ENCODE measurements around the gene TRPV4.

The TRPV4 gene

GRCh38 chr12:109879351-109880042, 46.3 kb upstream of the TRPV4 start:
- Histone ChIP-seq H3K36me3 (ENCODE audit: insufficient read depth) (no peaks in the 10 kb centered on the region), H3K4me2 (peak overlapping the region; percentile 97), H2AFZ (ENCODE audit: low read depth) (peak overlapping the region; percentile 30; the same call in 1 of the 2 replicates), H3K4me1 (ENCODE audit: low read depth, poor library complexity, severe bottlenecking) (peaks cover 47% of the 10 kb centered on the region), H3K27me3 (ENCODE audit: insufficient read depth, low read depth) (no peaks in the 10 kb centered on the region), H4K20me1 (ENCODE audit: insufficient read depth) (no peaks in the 10 kb centered on the region), H3K79me2 (ENCODE audit: insufficient read depth, low read depth) (peaks cover 29% of the 10 kb centered on the region; the same call in 1 of the 2 replicates), H3K9ac (peak overlapping the region; percentile 46; the same call in 1 of the 2 replicates), H3K4me3 (IDR thresholded peaks at IDR 0.05; ENCODE audit: insufficient read depth, low read depth, low read length) (no peak overlapping the region), H3K27ac (no peak overlapping the region)
- TF ChIP-seq CTCF (conservative IDR thresholded peaks at IDR 0.05; ENCODE audit: low read depth, low read length), result no peak

- peak overlapping the region; percentile 97; the same call in 1 of the 2 replicates for H3K4me2 ChIP-seq
- H4K20me1 ChIP-seq (ENCODE audit: insufficient read depth), result no peaks in the 10 kb centered on the region
- H3K4me1 ChIP-seq (ENCODE audit: low read depth, poor library complexity, severe bottlenecking), result peaks cover 55% of the 10 kb centered on the region
- no peak overlapping the region for H3K27ac ChIP-seq
- no peaks in the 10 kb centered on the region for H3K36me3 ChIP-seq (ENCODE audit: insufficient read depth)
- no peak overlapping the region for H2AFZ ChIP-seq (ENCODE audit: low read depth)
- no peaks in the 10 kb centered on the region for H3K27me3 ChIP-seq (ENCODE audit: insufficient read depth, low read depth)
- TF ChIP-seq CTCF (conservative IDR thresholded peaks at IDR 0.05; ENCODE audit: low read depth, low read length), result no peak
- H3K9ac ChIP-seq, result no peak overlapping the region; the same call in 1 of the 2 replicates
- H3K4me3 ChIP-seq (IDR thresholded peaks at IDR 0.05; ENCODE audit: insufficient read depth, low read depth, low read length), result no peak overlapping the region
- H3K79me2 ChIP-seq (ENCODE audit: insufficient read depth, low read depth), result peaks cover 29% of the 10 kb centered on the region; the same call in 1 of the 2 replicates
Observed at GRCh38 chr12:109878749-109879148, 45.6 kb upstream of the TRPV4 start.

GRCh38 chr12:109878247-109878625, 45.0 kb upstream of the TRPV4 start:
- Histone ChIP-seq H2AFZ (ENCODE audit: low read depth) (no peak overlapping the region), H3K27ac (no peak overlapping the region), H3K9ac (no peak overlapping the region), H3K4me3 (IDR thresholded peaks at IDR 0.05; ENCODE audit: insufficient read depth, low read depth, low read length) (no peak overlapping the region), H3K27me3 (ENCODE audit: insufficient read depth, low read depth) (no peaks in the 10 kb centered on the region), H3K4me1 (ENCODE audit: low read depth, poor library complexity, severe bottlenecking) (peaks cover 57% of the 10 kb centered on the region), H4K20me1 (ENCODE audit: insufficient read depth) (no peaks in the 10 kb centered on the region), H3K36me3 (ENCODE audit: insufficient read depth) (no peaks in the 10 kb centered on the region), H3K79me2 (ENCODE audit: insufficient read depth, low read depth) (peaks cover 29% of the 10 kb centered on the region; the same call in 1 of the 2 replicates), H3K4me2 (peak overlapping the region; percentile 97; the same call in 1 of the 2 replicates)
- no peak for TF ChIP-seq CTCF (conservative IDR thresholded peaks at IDR 0.05; ENCODE audit: low read depth, low read length)

- Histone ChIP-seq H3K4me1 (ENCODE audit: low read depth, poor library complexity, severe bottlenecking) (peaks cover 60% of the 10 kb centered on the region), H2AFZ (ENCODE audit: low read depth) (no peak overlapping the region), H3K4me2 (peak overlapping the region; percentile 74), H3K4me3 (IDR thresholded peaks at IDR 0.05; ENCODE audit: insufficient read depth, low read depth, low read length) (no peak overlapping the region), H3K9ac (no peak overlapping the region), H3K27me3 (ENCODE audit: insufficient read depth, low read depth) (no peaks in the 10 kb centered on the region), H3K27ac (no peak overlapping the region), H3K79me2 (ENCODE audit: insufficient read depth, low read depth) (peaks cover 29% of the 10 kb centered on the region; the same call in 1 of the 2 replicates), H4K20me1 (ENCODE audit: insufficient read depth) (no peaks in the 10 kb centered on the region), H3K36me3 (ENCODE audit: insufficient read depth) (no peaks in the 10 kb centered on the region)
- TF ChIP-seq CTCF (conservative IDR thresholded peaks at IDR 0.05; ENCODE audit: low read depth, low read length), result no peak
Observed at GRCh38 chr12:109877504-109878246, 44.5 kb upstream of the TRPV4 start.
